ENCODE data around the gene CTSA. TPM values are rescaled to one million over a fixed set of nuclear protein-coding genes. Genes with fewer than 3 reads are reported as not detected.

CTSA gene
- total and polyA plus RNA-seq, 2 of the 4 experiments (the other 2 are of a cell fraction): 19.0 to 312 TPM

DNA sequence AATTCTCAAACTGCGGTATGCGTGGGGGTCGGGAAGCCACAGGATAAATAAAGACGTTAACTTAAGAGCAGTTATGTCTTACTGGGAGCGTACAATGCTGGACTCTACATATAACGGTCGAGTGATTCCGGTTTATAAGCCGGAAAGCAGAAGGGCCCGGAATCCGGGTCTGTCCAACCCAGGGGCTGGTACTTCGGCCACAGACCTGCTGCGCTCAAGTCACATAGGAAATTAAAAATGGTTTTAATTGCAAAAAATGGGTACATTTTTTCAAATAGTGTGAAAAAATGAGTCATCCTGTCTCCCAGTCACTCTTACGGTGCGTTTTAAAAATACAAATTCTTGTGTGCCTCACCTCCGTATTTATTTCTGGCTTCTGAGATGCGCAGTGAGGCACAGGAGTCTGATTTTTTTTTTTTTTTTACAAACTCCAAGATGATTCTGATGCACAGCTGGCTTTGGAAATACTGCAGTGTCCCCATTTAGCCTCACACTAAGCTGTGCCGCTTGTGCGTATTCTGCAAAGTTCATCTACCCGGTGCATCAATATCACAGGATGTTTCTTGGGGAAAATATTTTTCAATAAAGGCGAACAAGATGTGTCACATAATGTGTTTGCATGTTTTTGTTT lies 44.4 kb downstream of the CTSA start:
- H4K20me1 ChIP-seq (ENCODE audit: insufficient read depth, low read length): peaks cover 15% of the 10 kb centered on the region
- no peak overlapping the region; the same call in 2 of the 3 replicates for H2BK15ac ChIP-seq (ENCODE audit: low read depth, low read length)
- H3K4ac ChIP-seq (ENCODE audit: low read depth, low read length): peak overlapping the region; percentile 83
- H4K8ac ChIP-seq (ENCODE audit: low read depth in 2 of 2, low read length in 2 of 2): peak overlapping the region in 1 of 2 experiments; percentile 38; a peak in 2 of 4 replicates
- peak overlapping the region; percentile 14; the same call in 1 of the 2 replicates for H4K91ac ChIP-seq (ENCODE audit: insufficient read depth, low read depth, low read length)
- peaks cover 27% of the 10 kb centered on the region for H3K36me3 ChIP-seq (ENCODE audit: control insufficient read depth, insufficient read depth, low read length)
- H3K9me3 ChIP-seq (ENCODE audit: control insufficient read depth, insufficient read depth, low read length): no peaks in the 10 kb centered on the region
- peak overlapping the region; percentile 52 for H3K9ac ChIP-seq (ENCODE audit: low read depth, low read length)
- H4K5ac ChIP-seq (ENCODE audit: low read depth, low read length): peak overlapping the region; percentile 46
- BruUV-seq (replicated peaks): TSS peak; percentile 83
- no peak overlapping the region for H2BK20ac ChIP-seq (ENCODE audit: low read depth, low read length)
- peak overlapping the region; percentile 80 for H3K14ac ChIP-seq (replicated peaks; ENCODE audit: low read depth, low read length)
- H2AFZ ChIP-seq (replicated peaks; ENCODE audit: low read length, poor library complexity): peak overlapping the region; percentile 87
- H2AK5ac ChIP-seq (ENCODE audit: low read depth, low read length): peak overlapping the region; percentile 15; the same call in 1 of the 2 replicates
- peak overlapping the region; percentile 71; the same call in 1 of the 2 replicates for H3K18ac ChIP-seq (ENCODE audit: low read depth, low read length)
- dilution Hi-C loops (cut with HindIII; ENCODE audit: low sequenced_read_pairs, unreplicated experiment) (no loop called here), in situ Hi-C loops (cut with MboI; ENCODE audit: low sequenced_read_pairs) (no loop called here), intact Hi-C loops (cut with micrococcal nuclease) (loop anchor here (1.0 to 10.0 kb wide), 5 partner anchors 25 to 136 kb away; partner anchors contain the start of genes ACOT8, CTSA, NEURL2 and SNX21)
- peak overlapping the region; percentile 57 for H3K4me3 ChIP-seq (ENCODE audit: insufficient read depth, low read depth, low read length)
- H2BK120ac ChIP-seq (ENCODE audit: low read depth, low read length): peak overlapping the region; percentile 25; the same call in 1 of the 2 replicates
- peaks cover 38 to 70% of the 10 kb centered on the region in 2 experiments for H3K79me1 ChIP-seq (ENCODE audit: low read depth in 1 of 2, low read length in 2 of 2)
- no peak for ATAC-seq (ENCODE audit: low read depth)
- ChIA-PET POLR2A (ENCODE audit: unreplicated experiment) (interaction anchor here (0.6 to 1.2 kb wide), 4 partner anchors 8 to 25 kb away, joined by 3 to 8 read pairs (median 5); no protein-coding TSS in a partner anchor), CTCF (interaction anchor here (0.7 kb wide), 1 partner anchor 34 kb away, joined by 3 read pairs; no protein-coding TSS in a partner anchor)
- H2AK9ac ChIP-seq (replicated peaks; ENCODE audit: low read depth, low read length, poor library complexity): peak overlapping the region; percentile 10
- no peak for TF ChIP-seq CHD1 (IDR thresholded peaks at IDR 0.05; ENCODE audit: low read depth, low read length)
- TF ChIP-seq MAZ (IDR thresholded peaks at IDR 0.05; ENCODE audit: borderline replicate concordance, low read depth, low read length): no peak
- TF ChIP-seq, protein P1, sequence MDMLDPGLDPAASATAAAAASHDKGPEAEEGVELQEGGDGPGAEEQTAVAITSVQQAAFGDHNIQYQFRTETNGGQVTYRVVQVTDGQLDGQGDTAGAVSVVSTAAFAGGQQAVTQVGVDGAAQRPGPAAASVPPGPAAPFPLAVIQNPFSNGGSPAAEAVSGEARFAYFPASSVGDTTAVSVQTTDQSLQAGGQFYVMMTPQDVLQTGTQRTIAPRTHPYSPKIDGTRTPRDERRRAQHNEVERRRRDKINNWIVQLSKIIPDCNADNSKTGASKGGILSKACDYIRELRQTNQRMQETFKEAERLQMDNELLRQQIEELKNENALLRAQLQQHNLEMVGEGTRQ (IDR thresholded peaks at IDR 0.05; ENCODE audit: low read depth, low read length): no peak
- TF ChIP-seq, protein P2, sequence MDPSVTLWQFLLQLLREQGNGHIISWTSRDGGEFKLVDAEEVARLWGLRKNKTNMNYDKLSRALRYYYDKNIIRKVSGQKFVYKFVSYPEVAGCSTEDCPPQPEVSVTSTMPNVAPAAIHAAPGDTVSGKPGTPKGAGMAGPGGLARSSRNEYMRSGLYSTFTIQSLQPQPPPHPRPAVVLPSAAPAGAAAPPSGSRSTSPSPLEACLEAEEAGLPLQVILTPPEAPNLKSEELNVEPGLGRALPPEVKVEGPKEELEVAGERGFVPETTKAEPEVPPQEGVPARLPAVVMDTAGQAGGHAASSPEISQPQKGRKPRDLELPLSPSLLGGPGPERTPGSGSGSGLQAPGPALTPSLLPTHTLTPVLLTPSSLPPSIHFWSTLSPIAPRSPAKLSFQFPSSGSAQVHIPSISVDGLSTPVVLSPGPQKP (IDR thresholded peaks at IDR 0.05; ENCODE audit: borderline replicate concordance, low read depth, low read length): no peak
- no peak for TF ChIP-seq CTCF (conservative IDR thresholded peaks at IDR 0.05; ENCODE audit: low read depth, low read length)
- TF ChIP-seq NFE2L2 (IDR thresholded peaks at IDR 0.05; ENCODE audit: low read depth, low read length): 0 out of 2 replicates have a peak, but pooled peaks have one; percentile 14
- TF ChIP-seq RFX5 (IDR thresholded peaks at IDR 0.05; ENCODE audit: low read depth, low read length): no peak
- no peak for TF ChIP-seq CEBPB (IDR thresholded peaks at IDR 0.05; ENCODE audit: low read depth, low read length)
- TF ChIP-seq MXI1 (IDR thresholded peaks at IDR 0.05; ENCODE audit: borderline replicate concordance, low read depth, low read length): peak; percentile 4; the same call in 1 of the 2 replicates
- peak overlapping the region; percentile 95 for H3K4me2 ChIP-seq (ENCODE audit: low read depth, low read length)
- peak; percentile 43 for DNase-seq
- H3K27me3 ChIP-seq (ENCODE audit: control insufficient read depth, insufficient read depth, low read length): no peaks in the 10 kb centered on the region
- H3K9me1 ChIP-seq (ENCODE audit: insufficient read depth, low read length): 0 out of 2 replicates have a peak, but pooled peaks cover 4% of the 10 kb centered on the region
- WGBS, 2 experiments (ENCODE audit: extremely low coverage in 2 of 2, insufficient read length in 1 of 2): 10% methylated on average over 9 of the region's 21 CpGs; no CpG with 5 or more reads in 1 of the 2 experiments
- peak overlapping the region; percentile 60; the same call in 1 of the 2 replicates for H3K56ac ChIP-seq (ENCODE audit: extremely low read depth, insufficient read depth, low read length)
- H2BK5ac ChIP-seq (ENCODE audit: low read depth, low read length, poor library complexity, severe bottlenecking): peak overlapping the region; percentile 77
- peak overlapping the region; percentile 54 for H3K23ac ChIP-seq (ENCODE audit: low read depth, low read length)
- H3K27ac ChIP-seq (ENCODE audit: insufficient read depth, low read length): peak overlapping the region; percentile 63
- H3K4me1 ChIP-seq (ENCODE audit: control insufficient read depth, insufficient read depth, low read length): peaks cover 5% of the 10 kb centered on the region
